Activated CD4-positive, CD25-positive, alpha-beta regulatory T cell treated with anti-CD3 and anti-CD28 coated beads, Interleukin-2, amount 50 U/mL, for 72 hours (primary cell): Measurements from ENCODE around the gene C1orf53.

ENCODE experiments used
- DNase-seq: peaks from one replicate; pipeline ENCODE4 v3.0.0; 2021

The C1orf53 gene

GRCh38 chr1:197908716-197909220 lies 6.3 kb downstream of the C1orf53 start:
- no peak for DNase-seq

- DNase-seq: no peak
These were observed 7.0 kb downstream of the C1orf53 start for GRCh38 chr1:197909384-197909783.

- no peak for DNase-seq
These were observed 7.9 kb downstream of the C1orf53 start for GRCh38 chr1:197910120-197910991.

- DNase-seq: no peak
These were observed 8.9 kb downstream of the C1orf53 start for GRCh38 chr1:197911111-197911856.

GRCh38 chr1:197911857-197912696 lies 9.6 kb downstream of the C1orf53 start:
- no peak for DNase-seq

GRCh38 chr1:197912739-197913494 lies 10.5 kb downstream of the C1orf53 start:
- no peak for DNase-seq

GRCh38 chr1:197913495-197914276 lies 11.3 kb downstream of the C1orf53 start:
- no peak for DNase-seq

GRCh38 chr1:197914510-197914909 lies 12.1 kb downstream of the C1orf53 start:
- no peak for DNase-seq

- no peak for DNase-seq
These were observed 12.9 kb downstream of the C1orf53 start for GRCh38 chr1:197915260-197915861.

GRCh38 chr1:197915862-197916499 lies 13.6 kb downstream of the C1orf53 start:
- no peak for DNase-seq

- DNase-seq: no peak
These were observed 14.1 kb downstream of the C1orf53 start for GRCh38 chr1:197916500-197916983.

- DNase-seq: no peak
These were observed 15.6 kb downstream of the C1orf53 start for GRCh38 chr1:197917805-197918651.

GRCh38 chr1:197918807-197919345 lies 16.4 kb downstream of the C1orf53 start:
- DNase-seq: no peak

- no peak for DNase-seq
These were observed 17.1 kb downstream of the C1orf53 start for GRCh38 chr1:197919346-197920066.

- no peak for DNase-seq
These were observed 17.6 kb downstream of the C1orf53 start for GRCh38 chr1:197920067-197920396.

GRCh38 chr1:197920414-197921117 lies 18.1 kb downstream of the C1orf53 start:
- no peak for DNase-seq

GRCh38 chr1:197921235-197922069 lies 19.0 kb downstream of the C1orf53 start:
- no peak for DNase-seq
